T-helper 1 cell (primary cell): ENCODE data around the gene RPS4Y1.
A peak's percentile ranks its signal among the peaks of the same experiment; 100 is the strongest.
"Not testable (repeated sequence)": the region's sequence is repeated elsewhere in the genome, so short reads cannot be mapped to it uniquely, and the experiment has no call there.

Experiments used
- DNase-seq, 5 donors: peaks; one replicate each; pipeline ENCODE4 v3.0.0-alpha.2; 2012 to 2020
- total RNA-seq, 4 donors: gene quantifications; one replicate each; lab custom pipeline; 2026; lab: John Stamatoyannopoulos, UW

RPS4Y1 gene
- total RNA-seq, result 0.24 to 130 (median 113) reads per million in 4 donors

DNA sequence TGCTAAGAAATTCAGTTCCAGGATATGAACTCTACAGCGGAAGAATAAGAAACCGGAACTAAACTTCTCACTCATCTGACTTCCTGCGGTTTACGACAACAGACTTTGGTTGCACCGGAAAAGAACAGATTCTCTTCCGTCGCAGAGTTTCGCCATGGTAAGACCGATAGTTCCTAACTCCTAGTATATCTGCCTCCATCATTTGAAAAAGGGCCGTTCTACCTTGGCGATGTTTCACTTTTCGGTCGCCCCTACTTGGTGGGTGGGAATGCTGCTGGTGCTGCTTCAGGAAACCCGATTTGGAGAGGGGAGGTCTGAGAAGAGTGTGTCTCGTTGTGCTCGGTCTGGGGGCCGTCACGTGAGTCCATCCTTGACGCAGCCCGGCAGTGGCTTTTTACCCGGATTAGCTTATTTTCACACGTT is at the start of gene RPS4Y1:
Gene RPS4Y1 (plus strand): TSS at position 132 of the 423 bp plus-strand sequence. CDS start 23 bp downstream, at position 155.
- peak in 4 of 5 donors; percentile 9 to 45 (median 37) for DNase-seq

GRCh38 chrY:2796977-2797523 is 44.4 kb upstream of the RPS4Y1 start:
- no peak for DNase-seq

DNA sequence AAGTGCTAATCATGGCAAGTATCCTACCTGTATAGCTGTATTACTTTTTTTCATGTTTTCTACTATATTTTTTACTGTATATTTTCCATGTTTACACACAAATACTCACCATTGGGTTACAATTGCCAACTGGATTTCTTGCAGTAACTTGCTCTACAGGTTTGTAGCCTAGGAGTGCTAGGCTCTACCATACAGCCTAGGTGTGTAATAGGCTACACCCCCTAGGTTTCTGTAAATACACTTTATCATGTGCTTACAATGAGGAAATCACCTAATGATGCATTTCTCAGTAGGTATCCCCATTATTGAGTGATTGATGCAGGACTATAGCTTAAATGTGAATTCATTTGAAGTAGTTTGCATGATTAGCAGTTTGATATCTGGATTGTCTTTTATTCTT is 43.4 kb upstream of the RPS4Y1 start:
- DNase-seq, result no peak

GRCh38 chrY:2800246-2800645 is 41.2 kb upstream of the RPS4Y1 start:
- no peak for DNase-seq

DNA sequence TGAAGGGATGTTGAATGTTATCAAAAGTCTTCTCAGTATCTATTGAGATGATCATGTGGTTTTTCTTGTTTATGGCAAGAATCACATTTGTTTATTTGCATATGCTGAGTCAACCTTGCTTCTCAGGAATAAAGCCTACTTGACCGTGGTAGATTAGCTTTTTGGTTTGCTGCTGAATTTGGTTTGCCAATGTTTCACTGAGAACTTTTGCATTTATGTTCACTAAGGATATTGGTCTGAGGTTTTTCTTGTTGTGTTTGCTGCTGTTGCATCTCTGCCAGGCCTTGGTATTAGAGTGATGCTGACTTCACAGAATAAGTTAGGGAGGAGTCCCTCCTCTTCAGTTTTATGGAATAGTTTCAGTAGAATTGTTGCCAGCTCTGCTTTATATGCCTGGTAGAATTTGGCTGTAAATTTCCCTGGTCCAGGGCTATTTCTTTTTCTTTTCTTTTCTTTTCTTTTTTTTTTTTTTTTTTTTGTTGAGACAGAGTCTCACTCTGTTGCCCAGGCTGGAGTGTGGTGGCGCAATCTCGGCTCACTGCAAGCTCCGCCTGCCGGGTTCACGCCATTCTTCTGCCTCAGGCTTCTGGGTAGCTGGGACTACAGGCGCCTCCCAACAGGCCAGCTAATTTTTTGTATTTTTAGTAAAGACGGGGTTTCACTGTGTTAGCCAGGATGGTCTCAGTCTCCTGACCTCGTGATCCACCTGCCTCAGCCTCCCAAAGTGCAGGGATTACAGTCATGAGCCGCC is 24.1 kb upstream of the RPS4Y1 start:
- DNase-seq, result not testable (repeated sequence)

DNA sequence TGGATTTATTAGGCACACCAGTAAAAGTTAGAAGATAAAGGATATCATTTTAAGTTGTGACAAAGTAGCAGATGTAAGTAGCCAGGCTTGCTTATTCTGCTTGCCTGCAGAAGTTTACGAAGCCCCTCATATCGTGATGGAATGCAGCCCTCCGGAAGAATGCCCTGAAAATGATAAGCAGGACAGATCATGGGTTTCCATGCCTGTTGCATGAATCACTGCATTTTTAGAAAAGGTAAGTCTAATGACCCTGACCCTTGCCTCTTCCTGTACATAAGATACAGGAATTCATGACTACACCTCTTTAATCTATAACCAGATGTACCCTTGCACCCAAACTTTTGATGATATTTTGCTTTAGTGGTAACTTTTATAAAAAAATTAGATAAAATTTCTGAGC is 16.9 kb upstream of the RPS4Y1 start:
- no peak for DNase-seq

DNA sequence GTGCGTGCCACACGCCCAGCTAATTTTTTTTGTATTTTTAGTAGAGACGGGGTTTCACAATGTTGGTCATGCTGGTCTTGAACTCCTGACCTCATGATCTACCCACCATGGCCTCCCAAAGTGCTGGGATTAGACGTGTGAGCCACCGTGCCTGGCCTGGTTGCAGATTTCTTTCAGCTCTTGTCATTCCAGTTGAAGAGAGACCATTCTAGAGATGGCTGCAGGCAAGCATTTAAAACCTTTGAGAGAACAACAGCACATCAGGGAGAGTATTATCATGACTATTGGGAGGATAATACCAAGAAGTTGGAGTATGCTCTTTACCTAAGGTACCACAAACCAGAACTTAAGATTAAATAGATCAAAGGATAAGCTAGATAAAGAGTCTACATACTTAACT is 12.9 kb upstream of the RPS4Y1 start:
- no peak for DNase-seq

- DNase-seq, result no peak
Observed at GRCh38 chrY:2835230-2835629, 6.2 kb upstream of the RPS4Y1 start.

- no peak for DNase-seq
Observed at GRCh38 chrY:2837078-2837477, 4.3 kb upstream of the RPS4Y1 start.

DNA sequence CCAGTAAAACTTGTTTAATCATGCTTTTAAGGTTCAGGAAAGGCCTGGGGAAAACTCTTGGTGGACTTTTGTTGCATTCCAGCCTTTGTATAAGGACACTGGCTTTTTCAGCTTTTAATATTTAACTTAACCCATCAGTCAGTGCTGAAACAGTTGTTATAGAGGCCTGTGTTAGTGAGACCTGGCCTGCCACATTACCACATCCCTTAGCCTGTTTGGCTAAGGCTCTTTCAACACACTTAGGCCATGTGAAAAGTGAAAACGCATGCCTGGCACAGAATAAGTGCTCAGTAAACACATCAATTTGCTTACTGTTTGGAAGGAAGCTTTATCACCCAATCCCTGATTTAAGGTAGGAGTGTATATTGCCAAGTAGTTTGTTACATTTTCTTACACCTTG is 3.5 kb upstream of the RPS4Y1 start:
- no peak for DNase-seq

GRCh38 chrY:2846791-2847190 is 5.4 kb downstream of the RPS4Y1 start:
- no peak for DNase-seq

DNA sequence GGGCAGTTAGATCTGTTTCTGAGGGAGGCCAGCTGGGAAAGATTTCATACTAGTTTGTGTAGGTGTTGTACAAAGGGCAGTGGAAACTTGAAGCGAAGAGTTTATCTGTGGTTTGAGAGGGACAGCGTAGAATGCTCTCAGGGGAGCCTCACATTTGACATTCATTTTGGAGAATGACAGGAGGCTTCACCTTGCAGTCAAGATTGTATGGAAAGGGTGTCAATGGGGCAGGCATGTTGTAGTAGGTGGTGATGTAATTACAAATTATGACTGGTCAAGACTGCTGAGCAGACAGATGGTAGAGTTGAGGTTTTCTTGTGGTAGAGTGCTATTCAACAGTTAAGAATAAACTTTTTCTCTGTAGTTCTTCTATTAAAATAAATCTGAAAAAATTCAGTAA is 7.0 kb downstream of the RPS4Y1 start:
- DNase-seq, result no peak

DNA sequence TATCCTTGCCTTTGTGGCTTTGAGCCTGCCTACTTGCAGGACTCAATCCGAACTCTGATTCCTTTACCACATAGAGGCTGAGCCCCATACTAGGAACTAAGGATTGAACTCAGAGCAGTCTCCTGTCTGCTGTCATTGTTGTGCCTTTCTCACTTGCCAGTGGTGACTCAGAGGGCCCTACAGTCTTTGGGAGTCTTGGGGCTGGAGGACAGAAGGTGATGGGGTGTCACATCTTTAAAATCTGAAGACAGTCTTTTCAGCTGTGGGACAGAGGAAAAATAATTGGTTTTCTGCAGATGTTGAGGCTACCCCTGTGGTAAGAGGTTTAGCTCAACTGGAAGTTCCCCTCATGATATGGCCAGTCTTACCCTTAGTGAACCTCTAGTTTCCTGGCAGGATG is 8.0 kb downstream of the RPS4Y1 start:
- no peak for DNase-seq

DNA sequence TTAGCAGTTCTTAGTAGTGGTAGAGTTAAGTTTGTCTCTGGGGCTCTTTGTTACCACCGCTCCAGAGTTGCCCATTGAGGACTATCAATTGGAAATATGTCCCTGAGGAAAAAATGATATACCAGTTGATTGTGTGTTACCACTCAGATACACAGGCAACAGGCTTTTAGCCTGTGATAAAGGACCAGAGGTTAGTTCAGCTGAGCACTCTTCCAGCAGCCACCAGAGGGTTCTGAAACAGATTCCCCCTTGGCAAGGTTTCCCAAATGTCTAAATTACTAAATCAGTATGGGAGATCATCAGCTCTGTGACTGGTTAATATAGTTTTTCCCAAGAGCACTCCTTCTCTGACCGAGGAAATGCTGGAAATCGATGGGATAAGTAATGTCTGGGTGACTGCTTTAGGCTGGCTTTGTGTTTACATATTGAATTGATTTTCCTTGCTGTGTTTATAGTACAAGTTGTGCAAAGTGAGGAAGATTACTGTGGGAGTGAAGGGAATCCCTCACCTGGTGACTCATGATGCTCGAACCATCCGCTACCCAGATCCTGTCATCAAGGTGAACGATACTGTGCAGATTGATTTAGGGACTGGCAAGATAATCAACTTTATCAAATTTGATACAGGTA is 12.9 kb downstream of the RPS4Y1 start:
- no peak for DNase-seq

- no peak for DNase-seq
Observed at GRCh38 chrY:2857068-2857467, 15.7 kb downstream of the RPS4Y1 start.

DNA sequence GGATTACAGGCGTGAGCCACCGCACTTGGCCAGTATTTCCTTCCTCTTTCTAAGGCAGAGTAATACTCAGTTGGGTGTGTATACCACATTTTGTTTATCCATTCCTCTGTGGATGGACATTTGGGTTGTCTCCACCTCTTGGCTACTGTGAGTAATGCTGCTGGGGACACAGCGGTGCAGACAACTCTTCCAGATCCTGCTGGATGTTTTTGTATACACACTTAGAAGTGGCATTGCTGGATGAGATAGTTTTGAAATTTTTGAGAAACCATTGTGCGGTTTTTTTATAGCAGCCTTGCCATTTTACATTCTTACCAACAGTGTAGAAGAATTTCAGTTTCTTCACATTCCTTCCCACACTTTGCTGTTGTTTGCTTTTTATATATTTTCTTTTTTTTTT is 16.3 kb downstream of the RPS4Y1 start:
- no peak for DNase-seq

- no peak for DNase-seq
Observed at GRCh38 chrY:2859782-2860181, 18.4 kb downstream of the RPS4Y1 start.

GRCh38 chrY:2860511-2860910 is 19.1 kb downstream of the RPS4Y1 start:
- no peak for DNase-seq

GRCh38 chrY:2866581-2866980 is 25.2 kb downstream of the RPS4Y1 start:
- DNase-seq, result no peak

GRCh38 chrY:2867469-2867868 is 26.1 kb downstream of the RPS4Y1 start:
- no peak for DNase-seq

- DNase-seq, result no peak
Observed at GRCh38 chrY:2868035-2868607, 26.7 kb downstream of the RPS4Y1 start.

DNA sequence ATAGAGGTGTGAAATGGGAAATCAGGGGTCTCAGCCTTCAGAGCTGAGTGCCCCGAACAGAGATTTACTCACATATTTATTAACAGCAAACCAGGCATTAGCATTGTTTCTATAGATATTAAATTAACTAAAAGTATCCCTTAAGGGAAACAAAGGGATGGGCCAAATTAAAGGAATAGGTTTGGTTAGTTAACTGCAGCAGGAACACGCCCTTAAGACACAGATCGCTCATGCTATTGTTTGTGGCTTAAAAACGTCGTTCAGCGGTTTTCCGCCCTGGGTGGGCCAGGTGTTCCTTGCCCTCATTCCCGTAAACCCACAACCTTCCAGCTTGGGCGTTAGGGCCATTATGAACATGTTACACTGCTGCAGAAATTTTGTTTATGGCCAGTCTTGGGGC is 30.8 kb downstream of the RPS4Y1 start:
- not testable (repeated sequence) for DNase-seq

DNA sequence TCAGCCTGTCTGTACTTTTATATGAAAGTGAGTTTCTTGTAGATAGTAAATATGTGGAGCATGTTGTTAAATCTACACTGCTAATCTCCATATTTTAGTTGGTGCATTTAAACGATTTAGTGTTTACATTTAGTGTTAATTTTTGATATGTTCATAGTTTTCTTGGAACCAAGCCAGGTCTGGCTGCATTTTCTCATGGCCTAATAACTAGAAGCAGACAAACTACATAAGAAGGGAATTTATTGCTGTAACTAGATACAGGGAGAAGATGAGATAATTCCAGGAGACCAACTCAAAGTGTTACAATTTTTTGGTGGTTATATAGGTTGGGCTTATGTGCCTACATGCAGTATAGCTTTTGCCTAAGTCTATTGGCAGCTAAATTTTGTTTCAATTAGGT is 32.8 kb downstream of the RPS4Y1 start:
- DNase-seq, result no peak

GRCh38 chrY:2883561-2883960 is 42.2 kb downstream of the RPS4Y1 start:
- no peak for DNase-seq
